Endothelial cell of umbilical vein (primary cell): ENCODE data around the gene BLOC1S1.

Source experiments
- POLR2A ChIP-seq: IDR thresholded peaks from 2 replicates; pipeline ENCODE4 v1.6.1; 2012; ENCODE audit warnings: low read depth, mild to moderate bottlenecking, control low read depth, low read length
- POLR2AphosphoS5 ChIP-seq: IDR thresholded peaks from 2 replicates; pipeline ENCODE4 v1.6.1; 2012; ENCODE audit warnings: low read depth, mild to moderate bottlenecking, control low read depth, low read length, moderate library complexity; ENCODE audit not compliant: insufficient read depth
- TF ChIP-seq, protein P1 (sequence below), 2 donors: IDR thresholded peaks; 1 replicate in 1 of 2; 2 replicates in 1 of 2; pipeline ENCODE4 v1.5.1; 2011; ENCODE audit warnings: low read length in 2 of 2, mild to moderate bottlenecking in 2 of 2, moderate library complexity in 2 of 2, control low read depth in 1 of 2, inconsistent platforms in 1 of 2, low read depth in 1 of 2; ENCODE audit not compliant: insufficient read depth in 1 of 2; ENCODE audit errors: extremely low read depth in 1 of 2

DNA sequence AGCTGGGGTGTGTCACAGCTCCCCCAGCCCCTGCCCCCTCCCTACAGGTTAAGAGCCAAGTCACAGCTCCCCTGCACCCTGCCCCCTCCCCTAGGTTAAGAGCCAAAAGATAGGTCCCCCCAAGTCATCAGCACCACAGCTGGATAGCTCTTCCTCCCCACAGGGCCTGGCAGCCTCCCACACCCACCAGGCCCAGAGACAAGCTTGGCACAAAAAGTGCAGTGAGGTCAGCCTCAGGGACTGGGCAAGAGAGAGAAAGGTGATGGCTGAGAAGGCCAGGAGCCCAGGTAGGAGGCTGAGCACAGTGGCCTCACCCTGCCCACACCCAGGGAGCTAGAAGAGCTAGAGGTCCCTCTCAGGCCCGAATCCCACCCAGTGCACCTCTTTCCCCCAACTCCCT lies 16.9 kb upstream of the BLOC1S1 start:
- TF ChIP-seq POLR2AphosphoS5, result no peak
- TF ChIP-seq POLR2A, result no peak
- TF ChIP-seq, protein P1, sequence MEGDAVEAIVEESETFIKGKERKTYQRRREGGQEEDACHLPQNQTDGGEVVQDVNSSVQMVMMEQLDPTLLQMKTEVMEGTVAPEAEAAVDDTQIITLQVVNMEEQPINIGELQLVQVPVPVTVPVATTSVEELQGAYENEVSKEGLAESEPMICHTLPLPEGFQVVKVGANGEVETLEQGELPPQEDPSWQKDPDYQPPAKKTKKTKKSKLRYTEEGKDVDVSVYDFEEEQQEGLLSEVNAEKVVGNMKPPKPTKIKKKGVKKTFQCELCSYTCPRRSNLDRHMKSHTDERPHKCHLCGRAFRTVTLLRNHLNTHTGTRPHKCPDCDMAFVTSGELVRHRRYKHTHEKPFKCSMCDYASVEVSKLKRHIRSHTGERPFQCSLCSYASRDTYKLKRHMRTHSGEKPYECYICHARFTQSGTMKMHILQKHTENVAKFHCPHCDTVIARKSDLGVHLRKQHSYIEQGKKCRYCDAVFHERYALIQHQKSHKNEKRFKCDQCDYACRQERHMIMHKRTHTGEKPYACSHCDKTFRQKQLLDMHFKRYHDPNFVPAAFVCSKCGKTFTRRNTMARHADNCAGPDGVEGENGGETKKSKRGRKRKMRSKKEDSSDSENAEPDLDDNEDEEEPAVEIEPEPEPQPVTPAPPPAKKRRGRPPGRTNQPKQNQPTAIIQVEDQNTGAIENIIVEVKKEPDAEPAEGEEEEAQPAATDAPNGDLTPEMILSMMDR (IDR thresholded peaks at IDR 0.05; ENCODE audit: extremely low read depth in 1 of 2, insufficient read depth in 1 of 2, low read depth in 1 of 2, low read length in 2 of 2), result no peak
